ENCODE data around the gene SNTA1. TPM values are rescaled to one million over a fixed set of nuclear protein-coding genes. Genes with fewer than 3 reads are reported as not detected.
A peak's percentile ranks its signal among the peaks of the same experiment; 100 is the strongest.

SNTA1 gene
- total and polyA plus RNA-seq, 9 of the 15 experiments (the other 6 are each of a cell fraction or from before 2014, with no cell fraction given) = 1.2 to 40.8 (median 20.3) TPM

GRCh38 chr20:33401184-33401920 lies 42.2 kb downstream of the SNTA1 start, which contains the start of gene CDK5RAP1 (continued):
- no peak for TF ChIP-seq TGIF2 (CRISPR knock-in tag; IDR thresholded peaks at IDR 0.05)
- TF ChIP-seq ZNF395 (CRISPR knock-in tag; IDR thresholded peaks at IDR 0.05) = no peak
- no peak for TF ChIP-seq ZNF23 (CRISPR knock-in tag; IDR thresholded peaks at IDR 0.05)
- TF ChIP-seq DDX20 (tag; IDR thresholded peaks at IDR 0.05; ENCODE audit: low read depth) = no peak
- TF ChIP-seq HNRNPUL1 (IDR thresholded peaks at IDR 0.05; ENCODE audit: low read length) = no peak
- TF ChIP-seq ZNF589 (CRISPR knock-in tag; IDR thresholded peaks at IDR 0.05; ENCODE audit: low read depth) = 0 out of 2 replicates have a peak, but pooled peaks have one; percentile 46
- TF ChIP-seq NCOR1 (IDR thresholded peaks at IDR 0.05) = no peak
- TF ChIP-seq NFE2L1 (tag; IDR thresholded peaks at IDR 0.05; ENCODE audit: borderline replicate concordance, low read depth) = no peak
- TF ChIP-seq WHSC1 (IDR thresholded peaks at IDR 0.05; ENCODE audit: low read length) = no peak
- TF ChIP-seq ZNF134 (CRISPR knock-in tag; conservative IDR thresholded peaks at IDR 0.05) = no peak
- TF ChIP-seq E2F8 (IDR thresholded peaks at IDR 0.05; ENCODE audit: low read depth, partially characterized antibody) = peak; percentile 92
- no peak for TF ChIP-seq TAF15 (IDR thresholded peaks at IDR 0.05; ENCODE audit: low read depth, low read length)
- peak; percentile 56; the same call in 1 of the 2 replicates for TF ChIP-seq TAF7 (tag; IDR thresholded peaks at IDR 0.05)
- TF ChIP-seq ZHX1 (conservative IDR thresholded peaks at IDR 0.05; ENCODE audit: low read length) = peak; percentile 68; the same call in 1 of the 2 replicates
- no peak for TF ChIP-seq SNRNP70 (optimal IDR thresholded peaks at IDR 0.05; ENCODE audit: low read depth, low read length)
- peak; percentile 59 for TF ChIP-seq ZNF384 (IDR thresholded peaks at IDR 0.05; ENCODE audit: low read depth, low read length)
- TF ChIP-seq HDAC6 (IDR thresholded peaks at IDR 0.05; ENCODE audit: low read depth, low read length) = no peak
- no peak for TF ChIP-seq PATZ1 (CRISPR knock-in tag; IDR thresholded peaks at IDR 0.05; ENCODE audit: borderline replicate concordance)
- TF ChIP-seq TCF3 (CRISPR knock-in tag; IDR thresholded peaks at IDR 0.05) = peak; percentile 42; the same call in 1 of the 2 replicates
